H1 (cell line): ENCODE results near the gene KCNB1. TPM values are rescaled to one million over a fixed set of nuclear protein-coding genes. Genes with fewer than 3 reads are reported as not detected.

Experiments used
- BCL11A ChIP-seq, 2 experiments: IDR thresholded peaks; one replicate each; pipeline ENCODE4 v1.6.1; 2011; ENCODE audit warnings: low read depth in 2 of 2, low read length in 2 of 2, mild to moderate bottlenecking in 2 of 2
- CHD1 ChIP-seq: IDR thresholded peaks from 2 replicates; pipeline ENCODE4 v1.6.1; 2012; ENCODE audit warnings: low read depth, low read length, improper control_type of control experiment
- CHD7 ChIP-seq: fragments of 300-600 bp; sonication (generic); IDR thresholded peaks from 2 replicates; pipeline ENCODE4 v1.7.1; 2012; ENCODE audit warnings: low read length, moderate library complexity, mild to moderate bottlenecking, inconsistent platforms; ENCODE audit not compliant: insufficient replicate concordance
- SIRT6 ChIP-seq: IDR thresholded peaks from one replicate; pipeline ENCODE4 v1.7.1; 2012; ENCODE audit warnings: low read length, inconsistent platforms
- TCF12 ChIP-seq: IDR thresholded peaks from 2 replicates; pipeline ENCODE4 v1.6.1; 2011; ENCODE audit warnings: low read depth, mild to moderate bottlenecking, low read length
- polyA plus RNA-seq, 7 experiments: library from polyadenylated mRNA; depleted of rRNA in 3 of 7; stranded (reverse) in 5 of 7; unstranded in 2 of 7; fragments of >200 nt in 5 of 7; fragments of 200-250 nt in 2 of 7; gene quantifications; 1 replicate in 5 of 7; 2 replicates in 1 of 7; 4 replicates in 1 of 7; pipeline versions ENCODE4 v1.2.1 to v1.2.3, GENCODE V29; 2011 to 2013; ENCODE audit warnings: missing spikeins in 2 of 7, mixed read lengths in 2 of 7
- total RNA-seq: library from RNA; stranded (reverse); fragmentation: NEBNext Ultra II Directional; extraction: Animal tissue kit (Norgen Biotek cat#: 25700); gene quantifications from 2 replicates; pipeline ENCODE4 v1.2.1, GENCODE V29; 2021

The KCNB1 gene
- total and polyA plus RNA-seq, 2 of the 8 experiments (the other 6 are each of a cell fraction or from before 2014, with no cell fraction given) = 0.58 to 0.67 TPM

GRCh38 chr20:49349694-49350252 lies 132.7 kb downstream of the KCNB1 start (continued):
- TF ChIP-seq BCL11A (IDR thresholded peaks at IDR 0.05; ENCODE audit: low read depth in 2 of 2, low read length in 2 of 2) = no peak
- no peak for TF ChIP-seq CHD1
- no peak for TF ChIP-seq SIRT6
- no peak for TF ChIP-seq CHD7
- TF ChIP-seq TCF12 = no peak
